PC-3 (cell line): Measurements from ENCODE around the gene CPSF4L. TPM values are rescaled to one million over a fixed set of nuclear protein-coding genes. Genes with fewer than 3 reads are reported as not detected.

ENCODE experiments used
- ATAC-seq: fragments of 200-7000 bp; cut with Tn5 transposase; 2 replicates; pipeline ENCODE4 v1.9.1; 2020; ENCODE audit warnings: mild to moderate bottlenecking, moderate library complexity
- BruUV-seq: library from RNA; stranded (reverse); fragments of 400-500 nt; replicated peaks from 2 replicates; lab custom pipeline; 2021; lab: Mats Ljungman, UMichigan
- CTCF ChIA-PET: fragments of 300-600 bp; sonication (Branson Sonifier 250); formaldehyde crosslinking; loops from one replicate; lab custom pipeline; 2022; ENCODE audit warnings: antibody characterized with exemption; lab: Charles Lee
- POLR2A ChIA-PET: fragments of 300-600 bp; sonication (Branson Sonifier 250); formaldehyde crosslinking; loops from one replicate; lab custom pipeline; 2022; ENCODE audit warnings: antibody characterized with exemption; ENCODE audit not compliant: unreplicated experiment; lab: Charles Lee
- DNase-seq: peaks from one replicate; pipeline ENCODE4 v3.0.0-alpha.2; 2015
- H2AFZ ChIP-seq: fragments of 300-600 bp; sonication (generic); 2 replicates; pipeline ENCODE4 v1.6.0; 2016; ENCODE audit warnings: antibody characterized with exemption, low read length
- H3F3A ChIP-seq: fragments of 300-600 bp; sonication (generic); one replicate; pipeline ENCODE4 v1.6.0; 2017; ENCODE audit warnings: antibody characterized with exemption, low read length, control low read depth, mild to moderate bottlenecking; ENCODE audit not compliant: unreplicated experiment
- H3K27ac ChIP-seq: fragments of 300-600 bp; sonication (generic); 2 replicates; pipeline ENCODE4 v1.5.1; 2016; ENCODE audit warnings: mild to moderate bottlenecking, low read length
- H3K27me3 ChIP-seq: fragments of 300-600 bp; sonication (generic); 2 replicates; pipeline ENCODE4 v1.6.1; 2016; ENCODE audit warnings: low read length, mixed read lengths
- H3K36me3 ChIP-seq: fragments of 300-600 bp; sonication (generic); 2 replicates; pipeline ENCODE4 v1.6.1; 2016; ENCODE audit warnings: low read depth, mixed run types, low read length, mixed read lengths
- H3K4me1 ChIP-seq: fragments of 300-600 bp; sonication (generic); 2 replicates; pipeline ENCODE4 v1.5.1; 2016; ENCODE audit warnings: low read length; ENCODE audit not compliant: insufficient read depth
- H3K4me2 ChIP-seq: fragments of 300-600 bp; sonication (generic); 2 replicates; pipeline ENCODE4 v1.6.0; 2016; ENCODE audit warnings: low read length
- H3K4me3 ChIP-seq: fragments of 300-600 bp; sonication (generic); 2 replicates; pipeline ENCODE4 v1.5.1; 2016; ENCODE audit warnings: mild to moderate bottlenecking, low read length, mixed read lengths
- H3K79me2 ChIP-seq: fragments of 300-600 bp; sonication (generic); 2 replicates; pipeline ENCODE4 v1.6.1; 2017; ENCODE audit warnings: low read length, mixed read lengths
- H3K9ac ChIP-seq: fragments of 300-600 bp; sonication (generic); 2 replicates; pipeline ENCODE4 v1.6.0; 2016; ENCODE audit warnings: mild to moderate bottlenecking, low read length
- H3K9me2 ChIP-seq: fragments of 300-600 bp; sonication (generic); replicated peaks from 2 replicates; pipeline ENCODE4 v1.6.1; 2016; ENCODE audit warnings: mixed run types, low read length, mixed read lengths
- H3K9me3 ChIP-seq: fragments of 300-600 bp; sonication (generic); 2 replicates; pipeline ENCODE4 v1.6.1; 2016; ENCODE audit warnings: low read length, mixed read lengths
- H4K20me1 ChIP-seq: fragments of 300-600 bp; sonication (generic); 2 replicates; pipeline ENCODE4 v1.6.1; 2016; ENCODE audit warnings: low read length, mixed read lengths
- CTCF ChIP-seq: fragments of 300-600 bp; sonication (generic); conservative IDR thresholded peaks from 2 replicates; pipeline ENCODE4 v1.5.1; 2017; ENCODE audit warnings: antibody characterized with exemption, low read depth, mild to moderate bottlenecking, low read length
- EZH2 ChIP-seq: fragments of 300-600 bp; sonication (generic); IDR thresholded peaks from one replicate; pipeline ENCODE4 v1.6.1; 2017; ENCODE audit warnings: antibody characterized with exemption, mild to moderate bottlenecking, low read length; ENCODE audit not compliant: unreplicated experiment
- EZH2phosphoT487 ChIP-seq: fragments of 300-600 bp; sonication (generic); IDR thresholded peaks from 2 replicates; pipeline ENCODE4 v1.6.1; 2018; ENCODE audit warnings: mild to moderate bottlenecking, antibody characterized with exemption, low read length, borderline replicate concordance
- intact Hi-C: fragments of 100-400 bp; cut with micrococcal nuclease; formaldehyde crosslinking; loops from 2 replicates; pipeline ENCODE4 v1.9.0; 2023
- total RNA-seq: library from RNA; depleted of rRNA; stranded (reverse); fragments of >200 nt; gene quantifications from 2 replicates; pipeline ENCODE4 v1.2.3, GENCODE V29; 2014

CPSF4L gene
- total RNA-seq, 1 experiment from 2014 or later = not detected

- H4K20me1 ChIP-seq = no peaks in the 10 kb centered on the region
- H3K4me2 ChIP-seq = no peak overlapping the region
- ChIA-PET POLR2A (interaction anchor here (0.7 kb wide), 1 partner anchor 55 kb away, joined by 4 read pairs; no protein-coding TSS in a partner anchor), CTCF (interaction anchor here (0.5 to 3.1 kb wide), 11 partner anchors 10 to 699 kb away, joined by 3 to 46 read pairs (median 5); no protein-coding TSS in a partner anchor)
- no peak overlapping the region for H3K27ac ChIP-seq
- 0 out of 2 replicates have a peak overlapping the region, but pooled peaks have one; percentile 6 for H2AFZ ChIP-seq
- intact Hi-C loops = loop anchor here (1.0 to 5.0 kb wide), 5 partner anchors 37 to 529 kb away; no protein-coding TSS in a partner anchor
- no peaks in the 10 kb centered on the region for H3F3A ChIP-seq
- peak; percentile 100 for TF ChIP-seq CTCF
- TF ChIP-seq EZH2phosphoT487 = no peak
- TF ChIP-seq EZH2 = no peak
- H3K27me3 ChIP-seq = no peaks in the 10 kb centered on the region
- H3K79me2 ChIP-seq = no peaks in the 10 kb centered on the region
- H3K4me1 ChIP-seq = no peaks in the 10 kb centered on the region
- no peaks in the 10 kb centered on the region for H3K36me3 ChIP-seq
- DNase-seq = peak; percentile 78
- no peaks in the 10 kb centered on the region for H3K9me3 ChIP-seq
- no peak overlapping the region for H3K4me3 ChIP-seq
- H3K9ac ChIP-seq = no peak overlapping the region
- ATAC-seq = peak; percentile 92
- H3K9me2 ChIP-seq = no peaks in the 10 kb centered on the region
- no TSS peak for BruUV-seq
These were observed 6.0 kb downstream of the CPSF4L start for GRCh38 chr17:73255671-73256181.

DNA sequence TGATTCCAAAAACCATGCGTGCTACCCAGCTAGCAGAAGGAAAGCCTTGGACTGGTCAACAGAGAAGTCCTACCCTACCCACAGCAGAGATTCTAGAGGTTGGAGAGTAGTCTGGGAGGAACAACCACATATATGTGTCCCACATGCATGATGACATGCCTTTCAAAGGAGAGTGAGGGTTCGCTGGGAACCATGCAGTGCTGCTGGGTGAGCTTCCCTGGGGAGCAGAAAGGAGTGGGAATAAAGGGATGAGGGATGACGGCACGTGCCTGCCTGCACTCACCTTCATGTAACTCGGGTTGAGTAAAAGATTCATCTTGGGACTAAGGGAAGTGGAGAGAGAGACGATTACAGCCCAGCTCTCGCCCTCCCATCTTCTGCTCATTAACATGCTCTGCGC lies 9.8 kb downstream of the CPSF4L start:
- H3K9ac ChIP-seq = no peak overlapping the region
- TF ChIP-seq EZH2phosphoT487 (no peak), CTCF (no peak), EZH2 (no peak)
- POLR2A ChIA-PET = no interaction called here
- H3K9me3 ChIP-seq = no peaks in the 10 kb centered on the region
- no peak overlapping the region for H3K27ac ChIP-seq
- H3K36me3 ChIP-seq = 0 out of 2 replicates have a peak, but pooled peaks cover 4% of the 10 kb centered on the region
- no peaks in the 10 kb centered on the region for H3K79me2 ChIP-seq
- H4K20me1 ChIP-seq = no peaks in the 10 kb centered on the region
- H3K27me3 ChIP-seq = no peaks in the 10 kb centered on the region
- no peak for ATAC-seq
- no peak overlapping the region for H3K4me2 ChIP-seq
- intact Hi-C loops = no loop called here
- DNase-seq = no peak
- H2AFZ ChIP-seq = no peak overlapping the region
- H3K9me2 ChIP-seq = no peaks in the 10 kb centered on the region
- CTCF ChIA-PET = no interaction called here
- H3F3A ChIP-seq = no peaks in the 10 kb centered on the region
- no TSS peak for BruUV-seq
- H3K4me3 ChIP-seq = no peak overlapping the region
- no peaks in the 10 kb centered on the region for H3K4me1 ChIP-seq

DNA sequence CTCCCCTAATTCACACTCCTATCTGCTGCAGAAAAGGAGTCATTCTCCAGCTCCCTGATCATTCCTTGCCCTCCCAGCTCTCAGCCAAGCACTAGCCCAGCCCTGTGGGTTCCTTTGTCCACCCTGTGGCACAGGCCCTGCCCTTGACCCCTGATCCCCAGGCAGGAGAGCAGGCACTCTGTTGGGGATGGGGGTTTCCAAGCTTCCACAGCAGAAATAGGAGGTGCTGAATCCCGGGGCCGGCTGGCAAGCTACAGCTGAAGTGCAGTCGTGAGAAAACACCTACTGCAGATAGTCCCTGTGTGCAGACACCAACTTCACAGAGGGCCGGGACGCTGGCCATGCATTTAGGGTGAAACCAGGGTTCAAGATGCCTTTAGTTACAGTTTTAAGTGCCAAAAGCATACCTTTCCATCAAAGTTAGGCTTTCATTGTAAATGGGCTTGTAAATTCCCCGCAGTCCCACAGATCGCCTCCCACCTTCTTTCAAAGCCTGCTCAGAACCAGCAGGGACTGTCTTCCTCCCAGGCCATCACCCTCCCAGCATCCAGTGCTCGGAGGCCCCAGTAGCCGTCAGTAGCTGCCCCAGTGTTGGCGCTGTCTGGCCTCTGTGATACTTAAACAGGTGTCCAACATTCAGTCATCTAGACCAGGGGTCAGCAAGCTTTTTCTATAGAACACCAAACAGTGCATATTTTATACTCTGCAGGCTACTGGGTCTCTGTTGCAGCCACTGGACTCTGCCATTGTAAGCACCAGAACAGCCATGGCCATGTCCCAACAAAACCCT lies 10.6 kb downstream of the CPSF4L start:
- Histone ChIP-seq H3K4me2 (no peak overlapping the region), H3K9me2 (no peaks in the 10 kb centered on the region), H3F3A (no peaks in the 10 kb centered on the region), H3K27me3 (no peaks in the 10 kb centered on the region), H3K4me3 (no peak overlapping the region), H2AFZ (no peak overlapping the region), H3K79me2 (no peaks in the 10 kb centered on the region), H3K9me3 (no peaks in the 10 kb centered on the region), H3K9ac (no peak overlapping the region), H3K27ac (no peak overlapping the region), H3K4me1 (no peaks in the 10 kb centered on the region), H3K36me3 (0 out of 2 replicates have a peak, but pooled peaks cover 4% of the 10 kb centered on the region), H4K20me1 (no peaks in the 10 kb centered on the region)
- intact Hi-C loops = no loop called here
- no TSS peak for BruUV-seq
- ChIA-PET CTCF (no interaction called here), POLR2A (no interaction called here)
- TF ChIP-seq EZH2 = no peak
- no peak for TF ChIP-seq CTCF
- no peak for TF ChIP-seq EZH2phosphoT487
- DNase-seq (no peak), ATAC-seq (no peak)
